ENCODE results near the gene CARD8. TPM values are rescaled to one million over a fixed set of nuclear protein-coding genes. Genes with fewer than 3 reads are reported as not detected.
"Not testable (repeated sequence)": the region's sequence is repeated elsewhere in the genome, so short reads cannot be mapped to it uniquely, and the experiment has no call there.

CARD8 gene
- polyA plus RNA-seq, 1 experiment: 15.0 TPM

DNA sequence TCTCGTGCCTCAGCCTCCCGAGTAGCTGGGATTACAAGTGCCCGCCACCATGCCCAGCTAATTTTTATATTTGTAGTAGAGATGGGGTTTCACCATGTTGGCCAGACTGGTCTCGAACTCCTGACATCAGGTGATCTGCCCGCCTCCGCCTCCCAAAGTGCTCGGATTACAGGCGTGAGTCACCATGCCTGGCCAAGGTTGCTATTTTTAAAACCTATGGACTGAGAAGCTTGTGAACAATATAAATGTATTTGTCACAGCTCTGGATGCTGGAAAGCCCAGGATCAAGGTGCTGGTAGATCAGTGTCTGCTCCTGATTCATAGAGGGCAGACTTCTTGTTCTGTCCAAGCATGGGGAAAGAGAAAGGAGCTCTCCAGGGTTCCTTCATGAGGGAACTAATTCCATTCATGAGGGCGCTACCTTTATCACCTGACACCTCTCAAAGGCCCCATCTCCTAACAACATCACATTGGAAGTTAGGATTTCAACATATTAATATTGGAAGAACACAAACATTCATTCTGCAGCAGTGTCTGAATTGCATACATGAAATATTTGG lies 16.1 kb downstream of the CARD8 start:
- no peak for DNase-seq (ENCODE audit: low read depth)
- TF ChIP-seq, protein P1, sequence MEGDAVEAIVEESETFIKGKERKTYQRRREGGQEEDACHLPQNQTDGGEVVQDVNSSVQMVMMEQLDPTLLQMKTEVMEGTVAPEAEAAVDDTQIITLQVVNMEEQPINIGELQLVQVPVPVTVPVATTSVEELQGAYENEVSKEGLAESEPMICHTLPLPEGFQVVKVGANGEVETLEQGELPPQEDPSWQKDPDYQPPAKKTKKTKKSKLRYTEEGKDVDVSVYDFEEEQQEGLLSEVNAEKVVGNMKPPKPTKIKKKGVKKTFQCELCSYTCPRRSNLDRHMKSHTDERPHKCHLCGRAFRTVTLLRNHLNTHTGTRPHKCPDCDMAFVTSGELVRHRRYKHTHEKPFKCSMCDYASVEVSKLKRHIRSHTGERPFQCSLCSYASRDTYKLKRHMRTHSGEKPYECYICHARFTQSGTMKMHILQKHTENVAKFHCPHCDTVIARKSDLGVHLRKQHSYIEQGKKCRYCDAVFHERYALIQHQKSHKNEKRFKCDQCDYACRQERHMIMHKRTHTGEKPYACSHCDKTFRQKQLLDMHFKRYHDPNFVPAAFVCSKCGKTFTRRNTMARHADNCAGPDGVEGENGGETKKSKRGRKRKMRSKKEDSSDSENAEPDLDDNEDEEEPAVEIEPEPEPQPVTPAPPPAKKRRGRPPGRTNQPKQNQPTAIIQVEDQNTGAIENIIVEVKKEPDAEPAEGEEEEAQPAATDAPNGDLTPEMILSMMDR (IDR thresholded peaks at IDR 0.05; ENCODE audit: insufficient read depth, low read depth, low read length): no peak
- Histone ChIP-seq H3K27me3 (ENCODE audit: control insufficient read depth, insufficient read depth, low read length) (no peaks in the 10 kb centered on the region), H3K4me3 (ENCODE audit: low read depth, low read length) (no peak overlapping the region), H3K36me3 (ENCODE audit: control insufficient read depth, insufficient read depth, low read length) (no peaks in the 10 kb centered on the region)
- POLR2A ChIA-PET: no interaction called here
- CTCF ChIA-PET: interaction anchor here (1.2 to 1.3 kb wide), 2 partner anchors 24 to 152 kb away, joined by 3 to 4 read pairs; partner anchors contain the start of gene KDELR1

DNA sequence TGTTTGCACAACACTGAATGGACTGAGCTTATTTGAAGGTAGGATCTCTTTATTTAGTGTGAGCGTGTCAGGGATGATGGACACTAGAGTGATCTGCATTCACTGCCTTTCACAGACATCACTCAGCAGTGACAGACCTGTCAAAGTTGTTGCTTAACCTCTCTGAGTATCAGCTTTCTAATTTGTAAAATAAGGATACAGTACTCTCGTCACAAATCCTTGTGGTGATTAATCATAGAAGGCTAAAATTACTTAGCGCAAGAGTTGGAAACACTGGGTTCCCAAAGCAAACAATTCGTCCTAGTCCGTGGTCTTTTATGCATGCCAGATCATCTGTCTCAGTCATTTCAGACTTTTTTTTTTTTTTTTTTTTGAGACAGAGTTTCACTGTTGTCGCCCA lies 16.6 kb downstream of the CARD8 start:
- no peaks in the 10 kb centered on the region for H3K36me3 ChIP-seq (ENCODE audit: control insufficient read depth, insufficient read depth, low read length)
- DNase-seq (ENCODE audit: low read depth): no peak
- TF ChIP-seq, protein P1 (IDR thresholded peaks at IDR 0.05; ENCODE audit: insufficient read depth, low read depth, low read length): no peak
- POLR2A ChIA-PET: no interaction called here
- CTCF ChIA-PET: interaction anchor here (1.2 to 1.3 kb wide), 2 partner anchors 23 to 152 kb away, joined by 3 to 4 read pairs; partner anchors contain the start of gene KDELR1
- H3K27me3 ChIP-seq (ENCODE audit: control insufficient read depth, insufficient read depth, low read length): no peaks in the 10 kb centered on the region
- H3K4me3 ChIP-seq (ENCODE audit: low read depth, low read length): no peak overlapping the region

DNA sequence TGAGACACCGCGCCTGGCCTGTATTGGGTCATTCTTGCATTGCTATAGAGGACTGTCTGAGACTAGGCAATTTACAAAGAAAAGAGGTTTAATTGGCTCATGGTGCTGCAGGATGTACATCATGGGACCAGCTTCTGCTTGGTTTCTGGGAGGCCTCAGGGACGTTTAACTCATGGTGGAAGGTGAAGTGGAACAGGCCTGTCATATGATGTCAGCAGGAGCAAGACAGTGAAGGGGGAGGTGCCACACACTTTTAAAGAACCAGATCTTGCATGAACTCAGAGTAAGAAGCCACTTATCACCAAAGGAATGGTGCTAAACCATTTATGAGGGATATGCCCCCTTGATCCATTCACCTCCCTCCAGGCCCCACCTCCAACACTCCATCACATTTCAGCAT lies 18.7 kb downstream of the CARD8 start:
- Histone ChIP-seq H3K4me3 (ENCODE audit: low read depth, low read length) (no peak overlapping the region), H3K36me3 (ENCODE audit: control insufficient read depth, insufficient read depth, low read length) (no peaks in the 10 kb centered on the region), H3K27me3 (ENCODE audit: control insufficient read depth, insufficient read depth, low read length) (no peaks in the 10 kb centered on the region)
- ChIA-PET CTCF (no interaction called here), POLR2A (no interaction called here)
- TF ChIP-seq, protein P1 (IDR thresholded peaks at IDR 0.05; ENCODE audit: insufficient read depth, low read depth, low read length): no peak
- no peak for DNase-seq (ENCODE audit: low read depth)

DNA sequence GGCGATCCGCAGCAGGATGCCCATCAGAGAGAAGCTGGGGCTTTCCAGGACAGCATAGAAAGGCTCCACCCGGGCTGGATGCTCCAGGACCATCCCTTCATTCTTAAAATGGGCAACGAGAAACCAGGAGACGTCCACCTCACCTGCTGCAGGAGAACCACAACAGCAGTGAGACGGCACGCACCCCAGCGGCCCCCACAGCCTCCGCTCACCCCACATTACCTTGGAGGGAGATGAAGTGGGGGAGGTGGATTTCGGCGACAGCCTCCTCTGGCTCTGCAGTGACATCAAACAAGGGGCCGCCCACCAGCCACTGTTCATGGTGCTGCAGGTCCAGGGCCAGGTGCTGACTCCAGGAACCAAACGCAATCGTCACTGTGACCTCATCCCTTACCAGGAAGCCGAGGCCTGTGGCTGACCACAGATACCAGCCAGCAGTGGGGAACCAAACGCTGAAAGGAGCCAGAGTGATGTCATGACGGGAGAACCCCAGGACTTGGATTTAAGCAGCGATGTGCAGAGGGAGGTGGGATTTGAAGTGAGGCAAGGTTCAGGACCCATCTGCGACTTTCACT lies 25.1 kb downstream of the CARD8 start:
- DNase-seq (ENCODE audit: low read depth): no peak
- CTCF ChIA-PET: no interaction called here
- H3K36me3 ChIP-seq (ENCODE audit: control insufficient read depth, insufficient read depth, low read length): 0 out of 2 replicates have a peak, but pooled peaks cover 2% of the 10 kb centered on the region
- POLR2A ChIA-PET: no interaction called here
- no peaks in the 10 kb centered on the region for H3K27me3 ChIP-seq (ENCODE audit: control insufficient read depth, insufficient read depth, low read length)
- no peak overlapping the region for H3K4me3 ChIP-seq (ENCODE audit: low read depth, low read length)
- TF ChIP-seq, protein P1 (IDR thresholded peaks at IDR 0.05; ENCODE audit: insufficient read depth, low read depth, low read length): no peak

DNA sequence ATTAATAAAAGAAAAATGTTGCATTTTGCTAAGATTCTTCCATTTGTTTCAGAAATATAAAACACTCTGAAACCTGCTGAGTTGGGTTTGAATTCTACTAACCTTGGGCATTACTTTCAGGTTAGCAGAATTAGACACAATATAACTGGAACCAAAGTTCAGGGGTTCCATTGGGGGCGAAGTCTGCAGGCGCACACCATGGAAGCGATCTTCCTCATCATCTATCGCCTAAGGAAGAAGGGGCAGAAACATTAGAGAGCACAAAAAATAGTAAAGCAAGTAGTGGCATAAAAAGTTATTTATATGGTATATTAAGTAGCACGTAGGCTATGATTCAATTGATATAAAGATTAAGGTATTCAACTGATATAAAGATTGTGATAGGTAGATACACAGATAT lies 34.1 kb downstream of the CARD8 start:
- ChIA-PET CTCF (no interaction called here), POLR2A (no interaction called here)
- Histone ChIP-seq H3K4me3 (ENCODE audit: low read depth, low read length) (no peak overlapping the region), H3K27me3 (ENCODE audit: control insufficient read depth, insufficient read depth, low read length) (no peaks in the 10 kb centered on the region), H3K36me3 (ENCODE audit: control insufficient read depth, insufficient read depth, low read length) (no peaks in the 10 kb centered on the region)
- no peak for DNase-seq (ENCODE audit: low read depth)
- TF ChIP-seq, protein P1 (IDR thresholded peaks at IDR 0.05; ENCODE audit: insufficient read depth, low read depth, low read length): no peak

DNA sequence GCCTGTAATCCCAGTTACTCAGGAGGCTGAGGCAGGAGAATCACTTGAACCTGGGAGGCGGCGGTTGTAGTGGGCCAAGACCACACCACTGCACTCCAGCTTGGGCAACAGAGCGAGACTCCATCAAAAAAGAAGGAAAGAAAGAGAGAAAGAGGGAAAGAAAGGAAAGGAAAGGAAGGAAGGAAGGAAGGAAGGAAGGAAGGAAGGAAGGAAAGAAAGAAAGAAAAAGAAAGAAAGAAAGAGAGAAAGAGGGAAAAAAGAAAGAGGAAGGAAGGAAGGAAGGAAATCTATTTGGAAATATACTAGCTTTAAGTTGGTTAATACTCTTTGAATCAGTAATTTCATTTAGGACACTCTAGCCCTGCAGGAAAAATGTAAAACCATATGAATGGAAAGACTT lies 34.9 kb downstream of the CARD8 start:
- H3K4me3 ChIP-seq (ENCODE audit: low read depth, low read length); CTCF ChIA-PET: not testable (repeated sequence)

More for the DNA sequence above, 34.9 kb downstream of the CARD8 start:
- POLR2A ChIA-PET; DNase-seq (ENCODE audit: low read depth); H3K36me3 ChIP-seq (ENCODE audit: control insufficient read depth, insufficient read depth, low read length); H3K27me3 ChIP-seq (ENCODE audit: control insufficient read depth, insufficient read depth, low read length): not testable (repeated sequence)
